ENCODE data around the gene STK32A.

The STK32A gene

DNA sequence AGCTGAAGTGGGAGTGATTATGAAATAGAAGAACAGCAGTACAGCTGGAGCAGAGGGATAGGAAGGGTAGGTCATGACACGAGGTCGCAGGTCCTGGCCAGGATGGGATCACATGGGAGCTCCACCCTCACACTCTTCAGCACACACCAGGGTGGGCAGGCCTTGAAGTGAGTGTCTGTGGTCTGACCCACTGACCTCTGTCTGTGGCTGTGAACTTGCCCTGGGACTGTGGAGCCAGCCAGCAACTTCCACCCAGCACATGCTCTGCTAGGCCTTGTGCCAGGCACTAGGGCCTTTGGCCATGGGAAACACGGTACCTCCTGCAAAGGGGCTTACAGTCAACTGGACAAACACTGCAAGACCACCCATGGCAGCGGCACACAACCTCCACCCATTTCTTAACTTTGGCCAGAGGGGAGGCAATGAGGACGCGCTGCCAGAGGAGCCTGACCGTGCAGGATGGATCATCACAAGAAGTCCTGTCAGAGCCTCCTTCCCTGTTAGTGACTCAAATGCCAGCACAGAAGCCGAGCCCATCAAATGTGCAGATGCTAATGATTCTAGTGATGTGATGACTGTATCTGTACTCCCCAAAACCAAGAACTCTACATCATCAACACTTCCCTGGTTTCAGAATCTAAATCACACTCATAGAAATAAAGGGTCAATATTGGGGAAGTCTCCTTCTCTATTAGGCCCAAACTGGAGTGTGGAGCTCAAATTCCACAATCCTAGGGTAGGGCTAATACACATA is 161.4 kb downstream of the STK32A start:
- DNase-seq, result no peak

DNA sequence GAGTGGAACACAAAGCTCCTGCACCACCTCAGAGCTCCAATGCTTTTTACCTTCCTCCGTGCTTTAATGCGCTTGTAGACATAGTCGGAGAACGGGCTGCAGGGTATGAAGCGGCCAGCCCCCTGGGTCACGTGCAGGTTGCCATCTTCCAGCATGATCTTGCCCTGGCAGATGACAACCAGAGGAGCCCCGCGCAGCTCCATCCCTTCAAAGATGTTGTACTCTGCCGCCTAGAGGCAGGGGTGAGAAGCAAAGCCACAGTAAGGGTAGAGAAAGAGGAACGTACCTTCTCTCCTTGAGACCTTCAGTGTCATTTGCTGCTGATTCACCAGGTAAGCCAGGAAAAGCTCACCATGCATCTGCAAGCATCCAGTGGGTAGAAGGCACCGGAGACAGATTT is 162.8 kb downstream of the STK32A start:
- no peak for DNase-seq

DNA sequence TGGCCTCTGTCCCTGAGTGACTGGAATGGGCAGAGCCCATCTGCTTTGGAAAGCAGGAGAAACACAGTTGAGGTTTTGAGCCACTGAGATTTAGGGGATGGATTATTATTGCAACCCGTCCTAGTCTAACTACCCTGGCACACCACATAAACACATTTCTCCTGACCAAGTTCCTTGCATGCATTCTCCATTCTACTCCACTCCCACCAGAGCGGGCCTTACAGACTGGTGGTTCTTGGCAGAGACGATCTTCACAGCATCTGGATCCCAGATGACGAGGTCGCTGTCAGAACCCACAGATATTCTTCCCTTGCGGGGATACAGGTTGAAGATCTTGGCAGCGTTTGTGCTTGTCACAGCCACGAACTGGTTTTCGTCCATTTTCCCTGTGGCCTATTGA is 164.0 kb downstream of the STK32A start:
- no peak for DNase-seq

DNA sequence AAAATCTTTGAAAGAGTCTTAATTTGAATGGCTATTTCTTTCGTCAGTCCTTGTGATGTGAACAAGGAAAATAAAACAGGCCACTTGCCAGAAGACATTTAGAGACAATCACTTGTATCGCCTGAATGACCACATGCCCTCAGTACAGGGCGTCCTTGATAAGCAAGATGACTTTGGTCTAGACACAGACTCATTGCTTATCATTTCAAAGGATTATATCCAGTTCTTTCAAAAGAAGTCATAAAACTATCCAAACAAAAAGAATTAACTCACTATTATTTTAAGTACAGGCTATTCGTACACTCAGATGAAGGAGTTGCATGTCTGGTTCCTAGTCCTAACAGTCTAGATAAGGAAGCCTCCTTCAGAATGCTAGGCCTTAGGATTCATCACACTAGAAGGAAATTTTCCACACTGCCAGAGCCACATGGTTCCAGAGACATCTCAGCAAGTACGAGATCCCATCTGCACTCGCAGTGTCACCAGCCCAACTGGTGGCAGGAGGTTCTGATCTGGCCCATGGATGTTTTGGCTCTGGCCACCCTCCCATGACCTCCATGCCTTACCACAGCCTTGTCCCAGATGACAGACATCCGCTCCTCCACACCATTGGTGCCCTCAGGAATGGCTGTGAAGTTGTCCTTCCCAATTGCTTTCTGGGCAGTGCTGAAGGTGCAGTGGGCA is 165.4 kb downstream of the STK32A start:
- DNase-seq, result no peak

DNA sequence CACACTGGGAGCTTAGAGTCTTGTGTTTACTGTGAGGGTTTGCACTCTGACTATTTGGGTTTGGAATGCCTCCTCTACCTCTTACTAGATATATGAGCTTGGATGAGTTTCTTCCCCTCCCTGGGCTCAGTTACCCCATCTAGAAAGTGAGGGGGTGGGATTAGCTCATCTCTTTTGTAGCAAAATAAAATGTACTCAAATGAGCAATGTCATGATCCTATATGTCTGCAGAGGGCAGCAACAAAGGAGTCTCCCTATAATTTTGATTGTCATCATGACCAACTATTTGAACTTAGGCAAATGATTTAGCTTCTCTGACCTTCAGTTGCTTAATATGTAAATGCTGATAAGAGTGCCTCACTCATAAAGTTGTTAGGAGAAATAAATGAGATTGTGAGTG is 166.1 kb downstream of the STK32A start:
- DNase-seq, result no peak

DNA sequence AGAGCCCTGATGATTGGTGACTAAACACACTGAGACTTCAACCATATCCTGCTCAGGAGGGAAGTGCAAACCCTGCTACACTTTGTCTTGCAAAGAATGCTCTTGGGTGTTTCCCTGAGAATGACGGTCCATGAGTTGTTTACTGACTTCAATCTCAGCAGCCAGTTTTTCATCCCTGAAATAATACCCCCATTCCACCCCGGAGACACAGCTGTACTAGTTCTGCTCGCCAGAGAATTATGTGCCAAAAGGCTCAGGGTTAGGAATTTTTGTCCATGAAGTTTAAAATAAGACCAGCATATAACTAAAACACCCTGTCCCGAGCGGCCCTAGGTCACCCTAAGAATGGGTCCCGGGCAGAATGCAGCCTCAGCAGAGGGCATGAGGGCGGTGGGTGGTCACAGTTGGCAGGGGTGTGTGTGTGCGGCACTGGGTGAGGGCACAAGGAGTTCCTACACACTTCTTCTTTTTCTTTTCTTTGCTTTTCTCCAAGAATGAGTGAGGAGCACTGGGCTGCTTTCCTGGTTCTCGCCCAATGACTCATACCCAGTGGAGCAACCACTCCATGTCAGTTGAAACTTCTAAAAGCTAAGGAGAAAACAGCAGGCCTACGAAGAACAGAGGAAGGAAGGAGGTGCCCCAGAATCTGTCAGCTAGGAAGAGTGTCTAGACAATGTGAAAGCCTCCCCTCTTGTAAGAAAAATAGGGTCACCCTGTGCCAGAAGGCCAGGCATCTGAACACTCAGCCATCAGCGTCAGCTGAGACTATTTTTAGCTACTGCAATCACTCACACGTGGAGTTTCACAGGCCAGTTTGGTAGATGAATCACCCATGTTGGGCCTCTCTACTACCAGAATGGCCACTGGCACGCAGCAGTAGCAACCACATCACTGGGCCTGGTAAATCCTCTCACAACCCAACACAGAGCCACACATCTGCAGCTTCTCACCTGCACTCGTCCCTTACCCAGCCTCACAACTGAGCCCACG is 169.1 kb downstream of the STK32A start:
- no peak for DNase-seq

DNA sequence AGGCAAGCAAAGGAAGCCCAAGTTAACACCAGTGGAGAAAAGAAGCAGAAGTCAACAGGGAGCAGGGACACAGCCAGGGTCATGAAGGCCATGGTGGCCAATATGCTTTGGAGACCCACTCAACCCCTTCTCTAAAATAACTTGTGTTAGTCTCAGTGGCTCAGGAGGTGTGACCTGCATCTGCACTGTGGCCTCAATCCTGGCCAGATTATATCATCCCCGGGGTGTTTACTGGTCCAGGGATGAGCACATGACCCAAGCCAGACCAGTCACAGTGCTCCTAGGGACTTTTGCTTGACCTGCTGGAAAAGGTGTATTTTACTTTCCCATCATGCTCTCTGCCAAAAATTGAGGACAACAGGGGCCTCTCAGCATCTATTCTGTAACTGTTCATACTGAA is 169.9 kb downstream of the STK32A start:
- no peak for DNase-seq

DNA sequence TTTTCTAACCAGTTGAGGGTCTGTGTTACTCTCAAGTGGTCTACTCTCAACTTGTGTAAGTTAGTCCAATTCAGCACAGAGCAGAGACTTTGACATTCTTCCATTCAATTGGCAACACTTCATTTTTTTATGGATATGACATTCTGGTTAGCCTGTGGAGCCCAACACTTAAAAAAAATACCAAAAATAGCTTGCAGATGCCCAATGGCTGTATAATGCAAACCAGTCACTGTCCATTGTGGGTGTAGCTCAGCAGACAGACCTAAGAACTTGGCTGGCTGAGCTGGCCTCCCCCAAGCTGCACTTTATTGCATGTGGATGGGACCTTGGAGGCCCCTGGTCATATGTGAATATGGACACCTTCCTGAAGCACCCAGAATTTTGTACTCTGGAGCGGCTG is 171.8 kb downstream of the STK32A start:
- no peak for DNase-seq

DNA sequence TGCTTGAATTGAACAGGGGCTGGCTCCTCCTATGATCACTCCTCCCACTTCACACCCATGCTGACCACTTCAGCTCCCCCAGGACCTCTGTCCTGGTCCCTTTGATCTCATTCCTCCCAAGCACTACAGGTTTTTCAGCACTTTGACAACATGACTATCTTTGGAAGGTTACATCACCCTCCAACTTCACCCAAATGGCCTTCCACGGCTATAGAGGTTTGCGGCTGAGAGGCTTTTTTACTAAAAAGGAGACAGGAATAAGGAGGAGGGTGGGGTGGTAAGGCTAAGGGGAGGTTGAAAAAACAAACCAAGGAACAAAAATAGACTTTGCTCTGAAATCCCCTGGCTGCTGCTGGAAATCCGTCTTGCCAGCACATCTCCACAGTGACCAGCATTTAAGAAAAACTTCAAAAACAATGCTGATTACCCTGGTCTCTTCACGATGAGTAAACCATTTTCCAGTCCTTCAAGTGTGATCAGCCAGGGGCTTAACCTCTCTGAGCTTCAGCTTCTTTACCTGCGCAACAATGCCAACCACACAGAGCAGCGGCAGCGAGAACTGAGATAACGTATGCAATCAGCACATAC is 172.4 kb downstream of the STK32A start:
- DNase-seq, result no peak

DNA sequence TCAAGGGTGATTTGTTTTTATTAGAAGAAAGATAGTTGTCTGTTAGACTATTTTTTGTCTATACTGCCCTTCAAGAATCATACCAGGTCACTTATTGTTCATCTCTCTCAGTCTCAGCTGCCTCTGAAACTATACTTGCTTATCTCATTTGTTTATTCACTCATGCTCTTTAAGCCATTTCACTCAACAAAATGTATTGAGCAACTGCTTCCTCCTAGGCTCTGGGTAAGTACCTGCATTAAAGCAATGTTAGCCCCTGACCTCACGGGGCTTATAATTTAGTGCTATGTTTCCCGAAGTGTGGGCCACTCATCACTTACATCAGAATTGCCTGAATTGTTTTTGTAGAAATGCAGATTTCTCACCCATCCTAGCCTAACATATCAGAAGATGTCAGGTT is 174.2 kb downstream of the STK32A start:
- no peak for DNase-seq

DNA sequence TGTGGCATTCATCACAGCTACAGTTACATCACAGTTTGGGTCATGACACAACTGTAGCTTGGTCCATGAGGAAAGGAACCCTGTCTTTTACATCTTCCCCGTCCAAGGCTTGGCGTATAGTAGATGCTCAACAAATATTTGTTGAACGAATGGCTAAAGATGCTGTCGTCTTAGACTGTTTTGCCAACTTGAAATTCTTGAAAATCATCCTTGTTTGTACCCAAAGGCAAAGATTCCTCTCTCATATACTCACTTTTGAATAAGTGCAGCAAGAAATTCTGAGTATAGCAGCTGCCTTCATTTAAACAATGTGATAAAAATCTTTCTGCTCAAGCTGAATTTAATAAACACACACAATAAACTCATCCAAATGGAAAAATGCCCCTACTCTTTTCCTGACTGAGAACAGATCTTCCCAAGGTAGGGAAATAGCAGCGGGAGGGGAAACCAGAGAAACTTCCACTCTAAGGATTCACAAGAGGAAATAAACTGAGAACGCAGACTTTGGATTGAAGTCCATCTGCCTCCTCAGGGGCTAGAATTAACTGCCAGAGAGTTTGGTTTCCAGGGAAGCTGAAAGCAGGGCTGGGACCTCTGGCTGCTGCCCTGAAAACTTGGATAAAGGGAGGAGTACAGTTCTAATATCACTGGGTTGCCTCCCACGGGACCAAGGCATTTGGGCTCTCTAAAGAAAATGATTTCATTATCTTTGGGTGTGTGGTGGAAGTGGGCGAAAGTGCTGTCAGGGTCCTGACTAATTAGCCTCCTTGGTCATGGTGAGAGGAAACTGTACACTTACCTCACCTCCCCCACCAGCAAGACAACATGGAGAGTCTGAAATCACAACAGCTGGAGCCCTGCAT is 175.9 kb downstream of the STK32A start:
- no peak for DNase-seq

DNA sequence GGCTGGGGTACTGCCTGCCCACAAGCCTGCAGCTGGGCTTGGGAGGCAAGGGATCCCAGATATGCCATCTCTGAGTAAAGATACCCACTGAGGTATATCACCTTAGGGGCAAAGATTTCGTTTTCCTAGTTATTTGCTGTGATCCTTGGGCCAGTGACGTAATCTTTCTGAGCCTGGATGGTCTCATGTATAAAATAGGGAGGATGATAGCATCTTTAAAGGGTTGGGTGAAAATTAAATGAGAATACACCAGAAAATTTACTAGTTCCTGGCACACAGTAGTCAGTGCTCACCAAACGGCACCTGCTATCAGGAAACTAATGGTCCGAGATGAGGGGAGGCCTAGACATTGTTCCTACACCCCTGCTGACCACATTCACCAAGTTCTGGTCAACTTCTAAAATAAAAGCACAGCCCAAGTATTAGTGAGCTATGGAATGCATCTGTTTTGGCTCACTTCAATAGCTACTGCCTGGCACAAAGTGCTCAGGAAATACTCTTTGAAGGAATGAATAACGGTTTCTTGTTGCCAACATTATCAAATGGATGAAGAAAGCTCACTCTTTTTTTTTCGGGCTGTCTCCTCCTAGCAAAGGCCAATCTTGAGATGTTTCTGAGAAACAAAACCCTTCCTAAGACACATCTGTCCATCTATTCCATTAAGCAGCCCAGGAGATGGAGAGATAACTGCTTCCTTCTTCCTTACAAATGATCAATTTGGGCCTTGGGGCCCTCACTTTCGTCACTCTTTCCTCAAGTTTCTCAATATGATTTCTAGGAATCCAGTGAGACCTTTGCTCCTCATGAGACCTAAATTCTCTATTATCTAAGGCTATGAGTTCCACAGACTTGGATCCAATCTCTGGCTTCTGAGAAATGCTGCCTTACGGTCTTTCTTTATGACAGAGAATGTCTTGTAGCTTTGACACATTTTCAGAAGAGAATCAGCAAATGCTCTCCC is 176.8 kb downstream of the STK32A start:
- DNase-seq, result no peak

DNA sequence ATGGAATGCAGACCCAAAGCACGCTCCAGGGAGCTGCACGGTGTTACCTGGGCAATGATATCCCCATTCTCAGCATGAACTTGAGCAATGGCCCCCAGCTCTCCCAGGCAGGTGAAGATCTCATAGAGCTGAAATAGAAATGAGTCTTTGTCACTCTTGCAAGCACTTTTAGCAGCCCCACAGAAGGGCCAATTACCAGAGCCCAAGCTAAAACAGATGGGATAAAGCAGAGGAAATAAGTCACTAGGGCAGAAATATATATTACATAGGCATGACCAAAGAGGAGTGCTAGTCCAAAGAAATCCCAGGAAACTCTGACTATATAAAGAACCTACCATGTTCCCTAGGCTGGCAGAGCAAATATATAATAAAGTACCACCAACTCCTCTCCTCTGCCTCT is 177.7 kb downstream of the STK32A start:
- no peak for DNase-seq

DNA sequence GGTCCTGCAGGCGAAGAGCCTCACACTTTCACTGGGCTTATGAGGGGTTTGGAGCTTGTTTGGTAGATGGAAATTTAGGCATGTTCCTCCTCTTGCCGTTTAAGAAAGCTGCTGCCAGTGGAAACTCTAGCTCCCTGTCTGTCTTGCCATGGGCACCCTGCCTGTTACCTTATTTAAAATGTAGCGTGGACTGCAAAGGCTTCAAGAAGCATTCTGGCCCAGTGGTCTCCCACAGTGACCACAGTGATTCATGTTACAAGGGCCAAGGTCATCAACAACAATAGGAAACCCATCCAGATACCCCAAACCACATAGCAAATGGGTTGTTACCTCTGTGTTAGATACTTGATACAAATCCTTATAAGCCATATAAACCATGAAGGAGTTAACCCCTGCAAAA is 178.4 kb downstream of the STK32A start:
- no peak for DNase-seq

DNA sequence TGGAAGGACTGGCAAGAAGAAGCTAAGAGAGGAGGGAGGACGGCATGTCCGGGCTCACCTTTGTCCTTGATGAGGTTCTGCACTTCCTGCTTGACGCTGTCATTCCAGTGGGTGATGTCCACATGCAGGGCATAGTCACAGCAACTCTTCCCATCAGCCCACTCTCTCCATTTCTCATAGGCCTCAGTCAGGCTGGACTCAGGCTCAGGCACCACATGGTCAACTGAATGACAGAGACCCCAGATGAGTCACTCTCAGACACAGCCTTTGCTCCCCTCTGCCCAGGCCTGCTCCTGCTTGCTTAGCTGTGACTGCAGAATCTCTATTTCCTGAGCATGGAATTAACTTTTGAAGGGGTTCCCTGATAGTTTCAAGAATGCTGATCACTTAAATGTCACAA is 180.8 kb downstream of the STK32A start:
- DNase-seq, result no peak

DNA sequence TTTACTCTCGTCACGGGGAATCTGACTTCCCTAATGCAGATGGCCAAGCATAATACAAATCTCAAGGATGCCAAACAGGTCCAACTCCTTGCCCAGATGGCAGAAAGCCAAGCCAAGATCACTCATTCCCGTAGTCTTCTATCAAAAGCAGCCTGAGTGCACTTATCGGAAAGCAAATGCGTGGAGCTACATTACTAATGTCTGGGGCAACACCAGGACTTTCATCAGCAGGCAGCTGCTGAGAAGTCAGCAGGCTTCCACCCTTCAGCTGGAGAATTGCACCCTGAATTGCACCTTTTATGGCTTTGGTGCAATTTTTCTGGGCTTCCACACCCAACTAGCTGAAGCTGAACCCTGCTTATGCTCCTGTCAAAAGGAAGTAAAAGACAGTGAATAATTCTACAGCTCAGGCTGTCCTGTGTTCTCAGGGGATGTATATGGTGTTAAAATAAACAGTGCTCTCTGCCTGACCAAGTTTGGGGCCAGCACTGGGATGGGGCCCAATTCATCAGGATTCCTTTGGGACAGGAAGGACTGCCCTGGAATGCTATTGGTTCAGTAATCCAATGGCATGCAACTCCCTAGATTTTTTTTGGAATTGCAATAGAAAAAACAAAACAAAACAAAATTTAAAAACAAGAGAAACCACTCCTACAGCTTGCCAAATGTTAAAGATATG is 182.4 kb downstream of the STK32A start:
- DNase-seq, result no peak

DNA sequence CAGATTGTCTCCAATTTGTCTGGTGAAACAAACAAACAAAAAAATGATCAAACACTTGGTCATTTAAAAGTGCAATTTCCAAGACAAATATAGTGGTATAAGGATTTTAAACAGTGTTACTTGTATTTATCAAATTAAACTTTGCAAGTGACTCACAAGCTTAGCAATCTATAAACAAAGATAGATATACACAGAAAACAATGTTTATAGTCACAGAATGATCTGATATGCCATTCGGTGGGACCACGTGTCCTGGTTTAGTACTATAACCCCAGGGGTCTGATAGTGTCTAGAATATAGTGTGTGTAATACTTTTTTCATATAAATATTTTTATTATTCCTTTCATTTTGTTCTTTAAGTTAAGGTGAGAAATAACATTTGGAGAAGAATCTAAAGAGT is 183.8 kb downstream of the STK32A start:
- no peak for DNase-seq

DNA sequence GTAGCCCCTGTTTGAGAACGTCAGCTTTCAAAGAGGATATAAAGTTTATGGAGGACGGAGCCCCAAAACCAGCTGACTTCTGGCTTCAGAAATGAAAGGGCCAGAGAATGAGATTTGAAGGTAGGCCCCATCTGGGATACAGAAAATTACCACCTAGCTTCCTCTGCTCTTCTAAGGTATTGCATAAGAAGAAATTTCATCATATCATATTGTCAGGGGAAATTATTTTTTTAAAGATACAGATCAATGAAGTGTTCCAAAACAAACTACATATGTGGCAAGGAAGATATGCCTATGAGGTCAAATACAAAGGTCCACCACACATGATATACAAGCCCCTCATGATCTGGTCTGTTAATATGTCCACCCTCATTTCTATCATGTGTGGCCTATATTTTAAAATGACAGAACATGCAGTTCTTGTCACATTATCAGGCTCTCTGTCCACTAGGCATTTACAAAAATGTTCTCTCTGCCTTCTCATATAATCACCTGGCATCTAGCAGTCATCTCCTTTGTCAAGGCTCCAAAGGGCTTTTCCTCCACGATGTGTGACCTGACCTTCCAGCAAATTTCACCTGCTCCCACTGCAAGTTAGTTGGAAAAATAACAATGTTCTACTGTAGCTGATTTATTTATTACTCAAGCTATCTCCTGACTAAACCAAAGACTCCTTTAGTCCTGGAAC is 192.0 kb downstream of the STK32A start:
- no peak for DNase-seq

DNA sequence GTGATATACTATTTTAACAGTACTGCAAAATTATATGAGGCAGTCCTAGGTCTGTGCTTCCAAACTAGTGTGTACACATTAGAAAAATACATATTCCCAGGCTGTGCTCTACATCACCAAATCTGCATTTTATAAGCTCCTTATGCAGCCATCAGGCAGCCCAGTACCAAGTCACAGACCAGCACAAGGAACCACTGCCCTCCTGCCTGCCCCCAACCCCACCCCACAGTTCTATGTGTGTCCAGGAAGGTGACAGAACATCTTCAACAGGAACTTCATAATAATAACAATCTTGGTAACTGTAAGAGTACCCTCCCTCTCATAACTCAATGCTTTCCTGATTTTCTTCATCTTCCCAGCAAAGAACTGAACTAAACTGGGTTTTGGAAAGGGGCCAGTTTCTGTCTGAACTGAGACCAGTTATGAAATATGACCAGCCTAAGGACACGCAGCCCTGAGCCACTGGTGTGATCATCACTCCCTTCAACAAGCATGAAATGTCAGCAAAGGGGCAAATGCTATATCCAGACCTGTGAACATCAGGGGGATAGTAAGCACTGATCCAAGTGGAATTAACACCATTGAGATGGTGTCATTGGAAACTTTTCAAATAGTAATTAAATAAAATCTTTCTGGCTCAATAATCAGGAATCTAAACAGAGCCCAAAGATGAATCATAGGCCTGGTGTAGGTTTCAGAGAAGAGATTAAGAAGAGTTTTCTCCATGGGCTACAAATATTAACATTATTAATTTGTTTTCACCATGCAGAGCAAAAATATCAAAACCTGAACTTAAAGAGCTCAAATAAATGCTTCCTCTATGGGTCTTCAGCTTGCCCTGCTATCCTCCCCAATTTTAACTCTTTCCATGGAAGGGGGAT is 192.9 kb downstream of the STK32A start:
- DNase-seq, result no peak
